ENCODE results near the gene PRRT2.
"Not testable (repeated sequence)": the region's sequence is repeated elsewhere in the genome, so short reads cannot be mapped to it uniquely, and the experiment has no call there.

PRRT2 gene

DNA sequence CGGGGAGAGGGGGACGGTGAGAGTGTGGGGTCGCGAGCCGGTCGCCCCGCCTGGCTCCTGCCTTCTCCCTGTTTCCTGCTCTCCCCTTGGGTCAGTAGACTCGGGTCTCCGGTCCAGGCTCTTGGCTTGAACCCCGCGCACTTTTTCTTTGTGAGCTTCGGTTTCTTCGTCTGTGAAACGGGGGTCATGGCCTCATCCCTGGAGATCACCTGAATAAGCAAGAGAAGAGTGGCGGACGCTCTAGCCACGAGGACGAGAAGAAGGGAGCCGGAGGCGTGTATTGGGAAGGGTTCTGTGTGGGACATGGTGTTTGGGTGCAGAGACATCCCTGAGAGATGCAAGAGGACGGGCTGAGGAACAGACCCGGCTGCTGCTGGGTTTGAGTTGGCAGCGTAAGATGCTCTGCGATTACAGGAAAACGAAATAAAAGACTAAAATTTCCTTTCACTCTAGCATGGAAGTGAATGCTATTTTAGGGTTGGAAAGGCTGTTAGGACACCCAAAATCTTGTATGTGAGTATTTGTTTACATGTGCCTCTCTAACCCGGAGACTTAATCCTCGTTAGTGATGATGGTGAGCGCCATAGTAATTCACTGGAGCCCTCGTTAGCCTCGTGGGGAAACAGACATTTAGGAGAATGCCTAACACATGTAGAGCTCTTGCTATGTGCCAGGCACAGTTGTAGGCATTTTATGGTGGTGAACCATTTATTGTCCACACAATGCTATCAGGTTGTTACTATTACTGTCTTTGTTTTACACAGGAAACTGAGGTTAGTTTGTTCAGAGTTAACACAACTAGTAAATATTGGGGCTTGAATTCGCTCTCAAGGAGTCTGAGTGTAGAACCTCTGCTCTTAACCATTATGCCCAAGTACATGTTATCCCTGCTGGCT is 20.8 kb upstream of the PRRT2 start:
- no peak for DNase-seq (ENCODE audit: low read depth)

DNA sequence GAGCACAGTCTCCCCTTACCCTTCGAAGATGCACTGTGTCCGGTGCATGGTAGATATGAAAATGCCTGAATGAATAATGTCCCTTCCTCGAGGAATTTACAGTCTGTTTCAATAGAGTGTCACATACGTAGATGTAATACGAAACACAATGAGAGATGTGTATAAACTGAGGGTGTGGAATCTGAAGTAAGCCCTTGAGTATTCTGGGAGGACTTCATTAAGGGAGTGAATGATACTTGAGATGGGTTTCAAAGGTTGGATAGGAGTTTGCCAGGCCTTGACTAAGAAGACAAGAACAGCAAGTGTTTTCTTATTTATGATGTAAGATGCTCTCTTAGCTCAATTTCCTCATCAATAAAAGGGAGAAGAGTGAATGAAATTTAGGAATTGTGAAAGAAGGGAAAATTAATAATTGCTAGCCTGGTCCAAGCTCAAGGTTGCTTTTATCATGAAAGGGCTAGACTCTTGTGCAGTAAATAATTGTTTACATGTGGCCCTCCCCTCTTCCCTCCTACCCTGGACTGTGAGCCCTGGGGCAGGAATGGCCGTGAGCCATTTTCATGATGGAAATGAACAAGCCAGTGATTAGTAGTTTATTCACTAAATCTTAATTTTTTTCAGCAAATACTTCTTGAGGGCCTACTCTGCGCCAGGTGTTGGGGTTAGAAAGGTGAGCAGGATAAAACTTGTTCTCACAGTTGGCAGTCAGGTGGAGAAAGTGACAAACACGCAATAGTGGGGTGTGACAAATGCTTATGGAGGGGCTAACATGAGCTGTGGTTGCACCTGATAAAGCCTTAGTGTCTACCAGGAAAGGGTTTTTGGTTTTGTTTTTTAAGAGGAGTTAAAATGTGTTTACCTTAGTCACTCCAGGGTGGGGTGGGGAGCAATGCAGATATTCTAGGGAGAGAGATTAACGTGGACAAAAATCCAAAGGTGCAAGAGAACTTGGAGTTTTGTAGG is 19.9 kb upstream of the PRRT2 start:
- no peak for DNase-seq (ENCODE audit: low read depth)

GRCh38 chr16:29793153-29793552 is 18.8 kb upstream of the PRRT2 start:
- not testable (repeated sequence) for DNase-seq (ENCODE audit: low read depth)

DNA sequence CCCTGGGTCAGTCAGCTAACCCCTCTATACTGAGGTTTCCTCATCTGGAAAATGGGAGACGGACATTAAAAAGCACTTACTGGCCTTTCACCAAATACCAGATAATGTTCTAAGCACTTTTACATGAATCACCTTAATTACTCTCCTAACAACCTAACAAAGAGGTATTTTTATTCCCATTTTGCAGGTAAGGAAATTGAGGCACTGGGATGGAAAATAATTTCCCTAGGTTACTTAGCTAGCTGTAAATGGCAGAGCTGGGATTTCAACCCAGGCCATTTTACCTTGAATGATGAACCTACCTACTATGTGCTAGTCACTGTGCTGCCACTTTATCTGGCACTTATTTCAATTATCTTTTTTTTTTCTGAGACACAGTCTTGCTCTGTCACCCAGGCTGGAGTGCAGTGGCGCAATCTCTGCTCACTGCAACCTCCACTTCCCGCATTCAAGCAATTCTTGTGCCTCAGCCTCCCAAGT is 17.7 kb upstream of the PRRT2 start:
- no peak for DNase-seq (ENCODE audit: low read depth)

GRCh38 chr16:29802416-29802935 is 9.5 kb upstream of the PRRT2 start:
- no peak for DNase-seq (ENCODE audit: low read depth)

DNA sequence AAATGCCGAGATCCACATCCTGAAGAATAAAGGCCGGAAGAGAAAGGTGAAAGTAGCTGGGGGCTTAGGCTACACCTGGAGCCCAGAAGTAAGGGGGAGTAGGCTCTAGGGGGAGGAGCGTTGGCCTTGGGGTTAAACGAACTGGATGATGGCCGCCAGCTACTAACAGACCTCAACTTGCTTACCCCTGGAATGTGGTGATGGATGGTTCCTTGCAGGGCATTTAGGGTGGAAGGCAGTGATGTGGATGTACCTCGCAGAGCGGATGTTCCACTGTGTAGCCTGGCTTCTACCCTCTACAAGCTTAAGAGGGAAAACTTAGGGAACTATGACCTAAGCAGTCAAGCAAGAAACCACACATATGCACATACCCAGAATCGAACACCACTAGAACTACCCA is 8.0 kb upstream of the PRRT2 start:
- no peak for DNase-seq (ENCODE audit: low read depth)

- no peak for DNase-seq (ENCODE audit: low read depth)
These were observed 7.3 kb upstream of the PRRT2 start for GRCh38 chr16:29804455-29805231.

GRCh38 chr16:29805232-29806098 is 6.5 kb upstream of the PRRT2 start:
- no peak for DNase-seq (ENCODE audit: low read depth)

DNA sequence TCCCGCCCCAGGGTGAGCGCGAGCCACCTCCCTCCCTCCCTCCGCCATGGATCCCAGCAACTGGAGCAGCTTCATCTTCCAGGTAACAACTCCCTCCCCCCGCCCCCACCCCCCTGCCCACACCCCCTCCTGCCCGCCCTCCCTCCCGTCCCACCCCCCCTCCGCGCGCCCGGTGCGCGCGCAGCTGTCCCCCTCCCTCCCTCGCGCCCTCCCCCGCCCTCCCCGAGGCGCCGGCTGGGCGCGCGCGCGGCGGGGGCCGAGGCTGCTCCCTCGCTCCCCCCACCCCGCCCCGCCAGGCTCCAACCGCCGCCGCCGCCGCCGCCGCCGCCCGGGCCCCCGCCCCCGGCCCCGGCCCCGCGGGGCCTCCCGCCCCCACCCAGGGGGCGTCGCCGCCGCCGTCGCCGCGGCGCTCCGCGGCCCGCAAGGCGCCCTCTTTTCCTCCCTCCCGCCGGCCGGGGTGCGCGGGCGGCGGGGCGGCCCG is 5.9 kb upstream of the PRRT2 start, which contains the start of gene MAZ:
Gene MAZ, plus strand, starts transcription at position 431 of the 481 bp plus-strand sequence. CDS start 173 bp downstream, outside the sequence.
- no peak for DNase-seq (ENCODE audit: low read depth)

DNA sequence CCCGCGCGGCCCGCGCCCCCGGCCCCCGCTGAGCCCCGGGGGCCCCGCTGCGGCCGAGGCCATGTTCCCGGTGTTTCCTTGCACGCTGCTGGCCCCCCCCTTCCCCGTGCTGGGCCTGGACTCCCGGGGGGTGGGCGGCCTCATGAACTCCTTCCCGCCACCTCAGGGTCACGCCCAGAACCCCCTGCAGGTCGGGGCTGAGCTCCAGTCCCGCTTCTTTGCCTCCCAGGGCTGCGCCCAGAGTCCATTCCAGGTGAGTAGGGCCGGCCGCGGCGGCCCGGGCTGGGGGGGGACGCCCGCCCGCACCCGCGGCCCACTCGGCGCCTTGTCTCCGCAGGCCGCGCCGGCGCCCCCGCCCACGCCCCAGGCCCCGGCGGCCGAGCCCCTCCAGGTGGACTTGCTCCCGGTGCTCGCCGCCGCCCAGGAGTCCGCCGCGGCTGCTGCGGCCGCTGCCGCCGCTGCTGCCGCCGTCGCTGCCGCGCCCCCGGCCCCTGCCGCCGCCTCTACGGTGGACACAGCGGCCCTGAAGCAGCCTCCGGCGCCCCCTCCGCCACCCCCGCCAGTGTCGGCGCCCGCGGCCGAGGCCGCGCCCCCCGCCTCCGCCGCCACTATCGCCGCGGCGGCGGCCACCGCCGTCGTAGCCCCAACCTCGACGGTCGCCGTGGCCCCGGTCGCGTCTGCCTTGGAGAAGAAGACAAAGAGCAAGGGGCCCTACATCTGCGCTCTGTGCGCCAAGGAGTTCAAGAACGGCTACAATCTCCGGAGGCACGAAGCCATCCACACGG is 5.2 kb upstream of the PRRT2 start:
- no peak for DNase-seq (ENCODE audit: low read depth)

DNA sequence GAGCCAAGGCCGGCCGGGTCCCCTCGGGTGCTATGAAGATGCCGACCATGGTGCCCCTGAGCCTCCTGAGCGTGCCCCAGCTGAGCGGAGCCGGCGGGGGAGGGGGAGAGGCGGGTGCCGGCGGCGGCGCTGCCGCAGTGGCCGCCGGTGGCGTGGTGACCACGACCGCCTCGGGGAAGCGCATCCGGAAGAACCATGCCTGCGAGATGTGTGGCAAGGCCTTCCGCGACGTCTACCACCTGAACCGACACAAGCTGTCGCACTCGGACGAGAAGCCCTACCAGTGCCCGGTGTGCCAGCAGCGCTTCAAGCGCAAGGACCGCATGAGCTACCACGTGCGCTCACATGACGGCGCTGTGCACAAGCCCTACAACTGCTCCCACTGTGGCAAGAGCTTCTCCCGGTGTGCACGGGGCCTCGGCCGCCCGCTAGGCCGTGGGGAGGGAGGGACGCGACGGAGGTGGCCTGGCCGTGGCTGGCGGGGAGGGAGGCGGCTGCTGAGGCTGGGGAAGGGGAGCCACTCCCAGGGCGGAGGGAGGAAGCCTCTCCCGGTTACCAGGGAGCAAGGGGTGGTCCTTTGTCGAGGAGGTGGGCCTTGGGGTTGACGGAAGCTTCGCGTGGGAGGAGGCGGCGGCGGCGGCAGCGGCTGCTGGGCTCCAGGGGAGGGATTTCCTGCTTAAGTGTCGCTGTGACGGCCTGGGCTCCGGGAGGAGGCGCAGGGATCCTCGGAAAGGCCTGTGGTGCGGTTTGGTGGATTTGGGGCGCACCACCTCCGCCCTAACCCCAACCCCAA is 4.4 kb upstream of the PRRT2 start:
- no peak for DNase-seq (ENCODE audit: low read depth)

DNA sequence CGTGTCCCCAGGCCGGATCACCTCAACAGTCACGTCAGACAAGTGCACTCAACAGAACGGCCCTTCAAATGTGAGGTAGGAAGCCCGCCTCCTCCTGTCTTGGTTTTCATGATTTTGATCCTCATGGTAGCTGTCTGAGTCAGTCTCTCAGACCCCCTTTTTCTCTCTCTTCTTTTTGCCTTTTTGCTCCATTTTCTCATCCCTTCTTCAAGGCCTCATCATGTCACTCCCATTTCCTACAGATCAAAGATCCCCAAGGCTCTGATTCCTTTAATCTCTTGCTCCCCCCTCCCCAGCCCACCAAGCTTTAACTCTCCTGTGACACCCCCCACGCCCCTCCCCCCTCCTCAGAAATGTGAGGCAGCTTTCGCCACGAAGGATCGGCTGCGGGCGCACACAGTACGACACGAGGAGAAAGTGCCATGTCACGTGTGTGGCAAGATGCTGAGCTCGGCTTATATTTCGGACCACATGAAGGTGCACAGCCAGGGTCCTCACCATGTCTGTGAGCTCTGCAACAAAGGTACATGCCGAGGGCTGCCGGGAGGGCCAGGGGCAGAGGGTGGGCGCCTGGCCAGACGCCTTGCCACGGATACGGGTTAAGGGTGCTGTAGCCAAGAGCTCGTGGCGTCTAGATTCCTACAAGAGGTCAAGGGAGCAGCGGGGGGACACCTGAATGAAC is 3.6 kb upstream of the PRRT2 start:
- DNase-seq (ENCODE audit: low read depth): no peak

DNA sequence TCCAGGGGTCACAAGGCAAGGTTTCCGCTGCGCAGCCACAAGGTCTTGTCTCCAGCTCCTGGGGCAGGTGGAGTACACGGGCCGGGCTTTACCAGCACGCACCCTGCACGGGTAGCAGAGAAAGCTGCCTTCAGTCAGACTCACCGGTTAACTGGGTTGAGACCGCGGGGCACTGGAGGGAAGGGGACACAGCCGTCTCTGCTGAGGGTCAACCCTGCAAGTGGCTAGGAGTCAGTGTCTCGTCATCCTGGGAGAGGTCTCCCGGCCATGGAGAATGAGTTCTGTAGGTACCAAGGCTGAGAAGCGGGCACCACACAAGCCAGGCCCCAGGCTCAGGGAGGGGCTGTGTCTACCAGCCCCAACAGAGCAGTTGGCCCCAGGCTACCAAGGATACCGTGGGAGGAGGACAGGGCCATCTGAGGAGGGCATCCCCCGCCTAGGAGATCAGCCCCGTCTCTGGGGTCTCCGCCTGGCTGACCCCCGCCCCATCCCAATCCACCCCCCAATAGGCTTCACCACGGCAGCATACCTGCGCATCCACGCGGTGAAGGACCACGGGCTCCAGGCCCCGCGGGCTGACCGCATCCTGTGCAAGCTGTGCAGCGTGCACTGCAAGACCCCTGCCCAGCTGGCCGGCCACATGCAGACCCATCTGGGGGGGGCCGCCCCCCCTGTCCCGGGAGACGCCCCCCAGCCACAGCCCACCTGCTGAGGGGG is 2.8 kb upstream of the PRRT2 start:
- no peak for DNase-seq (ENCODE audit: low read depth)

DNA sequence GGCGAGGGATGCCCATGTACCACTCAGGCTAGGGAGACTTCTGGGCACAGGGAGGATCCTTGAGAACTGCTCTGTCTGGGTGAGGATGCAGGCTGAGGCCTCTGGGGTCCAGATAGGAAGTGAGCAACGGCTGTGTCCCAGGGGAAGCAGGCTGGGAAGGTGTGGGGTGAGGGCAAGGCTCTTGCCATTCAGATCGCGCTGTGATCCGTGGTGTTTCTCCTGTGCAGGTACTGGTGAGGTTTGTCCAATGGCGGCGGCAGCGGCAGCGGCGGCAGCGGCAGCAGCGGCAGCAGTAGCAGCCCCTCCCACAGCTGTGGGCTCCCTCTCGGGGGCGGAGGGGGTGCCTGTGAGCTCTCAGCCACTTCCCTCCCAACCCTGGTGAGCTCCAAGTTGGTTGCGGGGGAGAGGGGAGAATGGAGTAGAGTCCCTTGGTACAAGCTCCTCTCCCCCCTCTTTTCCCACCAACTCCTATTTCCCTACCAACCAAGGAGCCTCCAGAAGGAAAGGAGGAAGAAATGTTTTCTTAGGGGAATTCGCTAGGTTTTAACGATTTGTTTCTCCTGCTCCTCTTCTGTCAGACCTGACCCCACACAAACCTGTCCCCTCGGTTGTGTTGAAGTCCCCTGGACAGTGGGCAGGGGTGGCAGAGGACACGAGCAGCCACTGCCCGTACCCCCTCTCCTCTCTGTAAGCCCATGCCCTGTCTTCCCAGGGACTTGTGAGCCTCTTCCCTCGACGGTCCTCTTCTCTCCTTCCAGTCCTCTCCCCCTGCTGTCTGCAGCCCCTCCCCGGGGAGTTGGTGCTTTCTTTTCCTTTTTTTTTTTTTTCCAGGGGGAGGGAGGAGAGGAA is 1.9 kb upstream of the PRRT2 start:
- DNase-seq (ENCODE audit: low read depth): no peak

DNA sequence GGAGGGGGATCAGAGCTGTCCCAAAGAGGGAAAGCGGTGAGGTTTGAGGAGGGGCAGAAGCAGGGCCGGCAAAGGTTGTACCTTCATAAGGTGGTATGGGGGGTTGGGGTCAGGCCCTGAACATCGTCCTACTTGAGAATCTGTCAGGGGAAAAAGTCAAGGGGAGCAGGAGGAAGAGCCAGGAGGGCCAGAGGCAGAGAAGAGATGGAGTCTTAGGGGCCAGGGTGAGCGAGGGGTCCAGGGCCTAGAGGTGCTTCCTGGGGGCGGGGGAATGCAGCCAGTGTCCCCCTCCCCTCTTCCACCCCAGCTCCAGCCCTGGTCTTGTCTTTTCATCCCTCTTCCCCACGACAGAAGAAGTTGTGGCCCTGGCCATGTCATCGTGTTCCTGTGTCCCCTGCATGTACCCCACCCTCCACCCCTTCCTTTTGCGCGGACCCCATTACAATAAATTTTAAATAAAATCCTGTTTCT is 1.3 kb upstream of the PRRT2 start:
- DNase-seq (ENCODE audit: low read depth): no peak

DNA sequence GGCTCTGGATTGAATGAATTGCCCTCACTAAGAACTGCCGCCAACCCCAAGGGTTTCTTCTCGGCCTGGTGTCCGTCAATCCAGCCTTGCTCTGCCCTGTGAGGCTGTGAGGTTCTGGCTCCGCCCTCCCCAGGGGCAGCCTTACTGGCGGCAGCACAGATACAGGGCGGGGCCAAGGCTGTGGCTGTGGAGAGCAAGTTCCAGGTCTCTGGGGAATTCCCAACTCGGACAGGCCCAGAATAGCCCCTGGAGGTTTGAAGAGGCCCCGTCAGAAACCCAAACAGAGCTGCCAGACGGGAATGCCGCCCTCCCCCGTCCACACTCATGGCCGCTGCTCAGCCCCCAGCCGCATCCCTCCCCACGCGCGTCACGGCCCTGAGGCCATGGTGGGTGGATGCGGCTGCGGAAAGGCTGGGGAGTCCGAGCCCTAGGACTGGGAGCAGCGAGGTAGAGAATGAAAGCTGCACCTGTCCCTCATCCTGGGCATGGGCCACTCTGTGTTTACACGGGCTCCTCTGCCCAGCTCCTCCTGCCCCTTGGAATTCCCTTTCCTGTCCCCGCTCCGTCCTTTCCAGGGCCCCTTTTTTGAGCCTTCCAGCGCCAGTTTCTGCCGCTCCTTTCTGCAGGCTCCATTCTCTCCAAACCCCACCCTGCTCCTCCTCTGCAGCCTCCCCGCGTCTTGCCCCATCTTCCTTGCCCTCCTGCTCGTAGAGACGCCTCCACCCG is 660 bp upstream of the PRRT2 start:
- no peak for DNase-seq (ENCODE audit: low read depth)

All from HS-27A (cell line).